GM23248 (cell line): ENCODE data around the gene WHRN.

Source experiments
- EZH2 ChIP-seq: fragments of 200-600 bp; sonication (generic); IDR thresholded peaks from 2 replicates; pipeline ENCODE4 v1.6.1; 2018; ENCODE audit warnings: antibody characterized with exemption, mild to moderate bottlenecking; ENCODE audit not compliant: insufficient read depth, poor library complexity, severe bottlenecking
- EZH2phosphoT487 ChIP-seq: fragments of 200-600 bp; sonication (generic); IDR thresholded peaks from 2 replicates; pipeline ENCODE4 v1.6.1; 2018; ENCODE audit warnings: antibody characterized with exemption, moderate library complexity, mild to moderate bottlenecking, low read depth; ENCODE audit not compliant: insufficient read depth

- TF ChIP-seq EZH2phosphoT487 (no peak), EZH2 (no peak)
These were observed 120.9 kb downstream of the WHRN start for GRCh38 chr9:114384341-114384740.
